ENCODE results near the gene FARS2. TPM values are rescaled to one million over a fixed set of nuclear protein-coding genes. Genes with fewer than 3 reads are reported as not detected.

The FARS2 gene
- total and polyA plus RNA-seq, 2 donors (not counting 3 experiments of a cell fraction or from before 2014, with no cell fraction given) = 20.2 to 20.5 TPM

GRCh38 chr6:5237805-5238204 is 23.5 kb upstream of the FARS2 start:
- intact Hi-C loops (cut with micrococcal nuclease) (no loop called here), dilution Hi-C loops (cut with MboI; ENCODE audit: extremely low pct_ligation_motif_present, low sequenced_read_pairs) (no loop called here)
- BruUV-seq (replicated peaks) = no TSS peak
- H3K9me3 ChIP-seq (replicated peaks; ENCODE audit: control insufficient read depth, insufficient read depth, low read length) = no peaks in the 10 kb centered on the region
- H3K4me2 ChIP-seq (ENCODE audit: insufficient read depth, low read length) = no peak overlapping the region
- TF ChIP-seq GATA2 (IDR thresholded peaks at IDR 0.05; ENCODE audit: insufficient read depth, insufficient read length, low read depth, low read length) = no peak
- TF ChIP-seq POLR2AphosphoS5 (IDR thresholded peaks at IDR 0.05; ENCODE audit: insufficient read depth, low read depth, low read length) = no peak
- no peak for TF ChIP-seq JUN (IDR thresholded peaks at IDR 0.05; ENCODE audit: borderline replicate concordance, insufficient read depth, insufficient read length, low read depth)
- no peak for TF ChIP-seq EZH2 (IDR thresholded peaks at IDR 0.05; ENCODE audit: borderline replicate concordance, low read depth, low read length, severe bottlenecking)
- no peak for TF ChIP-seq CTCF (IDR thresholded peaks at IDR 0.05; ENCODE audit: extremely low read depth in 1 of 2, insufficient read depth in 1 of 2, low read depth in 1 of 2, low read length in 2 of 2)
- TF ChIP-seq POLR2A (IDR thresholded peaks at IDR 0.05; ENCODE audit: low read depth, low read length) = no peak
- TF ChIP-seq FOS (IDR thresholded peaks at IDR 0.05; ENCODE audit: borderline replicate concordance, insufficient read depth, low read length) = no peak
- TF ChIP-seq MYC (IDR thresholded peaks at IDR 0.05; ENCODE audit: low read depth, low read length) = no peak
- TF ChIP-seq MAX (IDR thresholded peaks at IDR 0.05; ENCODE audit: insufficient read depth, insufficient read length) = no peak
- no peak for DNase-seq (ENCODE audit: low read depth, low spot score)
- no peak overlapping the region for H3K27ac ChIP-seq (ENCODE audit: insufficient read depth, low read depth, low read length)
- no peaks in the 10 kb centered on the region for H3K4me1 ChIP-seq (ENCODE audit: control insufficient read depth, extremely low read depth, insufficient read depth, low read length)
- POLR2A ChIA-PET = no interaction called here
- H3K36me3 ChIP-seq (ENCODE audit: control insufficient read depth in 2 of 2, extremely low read depth in 1 of 2, insufficient read depth in 2 of 2, low read length in 2 of 2) = peaks cover 0 to 4% of the 10 kb centered on the region in 2 experiments
- no peak for FAIRE-seq
- H3K9ac ChIP-seq (replicated peaks; ENCODE audit: extremely low read depth, insufficient read depth, low read length) = no peak overlapping the region
- H3K27me3 ChIP-seq (ENCODE audit: control insufficient read depth in 2 of 2, insufficient read depth in 2 of 2, low read length in 2 of 2) = no peaks in the 10 kb centered on the region
- no peak overlapping the region for H3K4me3 ChIP-seq (replicated peaks in 1 of 3; ENCODE audit: insufficient read depth in 1 of 3, low read depth in 1 of 3, low read length in 3 of 3)
- H4K20me1 ChIP-seq (replicated peaks; ENCODE audit: control insufficient read depth, extremely low read depth, insufficient read depth, low read length) = no peaks in the 10 kb centered on the region
- no peaks in the 10 kb centered on the region for H3K9me1 ChIP-seq (replicated peaks; ENCODE audit: control insufficient read depth, extremely low read depth, insufficient read depth, low read length)
- no peak overlapping the region for H2AFZ ChIP-seq (ENCODE audit: low read depth, low read length)
- H3K79me2 ChIP-seq (ENCODE audit: control insufficient read depth, insufficient read depth, low read length) = no peaks in the 10 kb centered on the region
- CTCF ChIA-PET = no interaction called here
